Transverse colon (tissue), 4 donors: ENCODE measurements around the gene ZNF493. TPM values are rescaled to one million over a fixed set of nuclear protein-coding genes. Genes with fewer than 3 reads are reported as not detected.

Experiments used
- DNase-seq: peaks from one replicate; pipeline ENCODE4 v3.0.0-alpha.2; 2019
- H3K27ac ChIP-seq, 4 donors: fragments of 200-600 bp; sonication (generic); 2 replicates each; pipeline ENCODE4 v1.5.1; 2016 to 2018; ENCODE audit warnings: inconsistent platforms in 4 of 4
- H3K27me3 ChIP-seq: fragments of 200-600 bp; sonication (generic); 2 replicates; pipeline ENCODE4 v1.5.1; 2017; ENCODE audit warnings: inconsistent platforms
- H3K36me3 ChIP-seq, 4 donors: fragments of 200-600 bp; sonication (generic); 2 replicates each; pipeline ENCODE4 v1.5.1; 2017 to 2019; ENCODE audit warnings: inconsistent platforms in 4 of 4
- H3K4me1 ChIP-seq, 4 donors: fragments of 200-600 bp; sonication (generic); 2 replicates each; pipeline ENCODE4 v1.5.1; 2017 to 2020; ENCODE audit warnings: inconsistent platforms in 4 of 4
- H3K4me3 ChIP-seq, 4 donors: fragments of 200-600 bp; sonication (generic); 1 replicate in 1 of 4; 2 replicates in 3 of 4; pipeline versions ENCODE4 v1.5.1 to v1.6.1; 2017 to 2019; ENCODE audit warnings: inconsistent platforms in 4 of 4
- H3K9me3 ChIP-seq, 2 donors: fragments of 200-600 bp; sonication (generic); 2 replicates each; pipeline ENCODE4 v1.5.1; 2017 to 2019; ENCODE audit warnings: inconsistent platforms in 2 of 2
- EP300 ChIP-seq: sonication (generic); formaldehyde crosslinking; IDR thresholded peaks from one replicate; pipeline ENCODE4 v1.6.1; 2017; ENCODE audit warnings: antibody characterized with exemption, low read depth
- POLR2A ChIP-seq: fragments of 450-650 bp; IDR thresholded peaks from one replicate; pipeline ENCODE4 v1.6.1; 2016; ENCODE audit warnings: antibody characterized with exemption, mild to moderate bottlenecking, moderate library complexity
- POLR2AphosphoS5 ChIP-seq, 3 donors: sonication (generic); formaldehyde crosslinking; IDR thresholded peaks; one replicate each; pipeline ENCODE4 v1.6.1; 2016; ENCODE audit warnings: antibody characterized with exemption in 3 of 3
- WGBS, 2 donors: methylation state at CpG; one replicate each; pipeline ENCODE4 v1.1.5; 2018; ENCODE audit warnings: low coverage in 1 of 2; 5-methylcytosine and 5-hydroxymethylcytosine counted together
- in situ Hi-C, 4 donors: fragments of 200-750 bp; cut with MboI; loops; one replicate each; pipeline versions ENCODE4 v1.15.0 to v1.15.1; 2017; ENCODE audit warnings: low sequenced_read_pairs in 3 of 4, low pct_ligation_motif_present in 1 of 4, low pct_unique_long_range_greater_than_20kb in 1 of 4
- intact Hi-C: fragments of 100-400 bp; cut with DNase I; formaldehyde crosslinking; loops from one replicate; pipeline ENCODE4 v1.15.1; 2023; ENCODE audit warnings: low total_unique reads
- total RNA-seq, 4 donors: library from RNA; depleted of rRNA; stranded (reverse); fragments of >200 nt; gene quantifications; one replicate each; pipeline ENCODE4 v1.1.0, GENCODE V29; 2016
- TF ChIP-seq, protein P1 (sequence below), 5 experiments: fragments of 200-600 bp in 3 of 5; fragments of 450-650 bp in 2 of 5; sonication (generic) in 3 of 5; IDR thresholded peaks; 1 replicate in 2 of 5; 2 replicates in 3 of 5; pipeline ENCODE4 v1.5.1; 2016 to 2017; ENCODE audit warnings: antibody characterized with exemption in 5 of 5, inconsistent platforms in 3 of 5, mild to moderate bottlenecking in 2 of 5, moderate library complexity in 1 of 5

The ZNF493 gene
- total RNA-seq, 4 donors from 2014 or later: 6.4 to 63.9 (median 47.1) TPM

DNA sequence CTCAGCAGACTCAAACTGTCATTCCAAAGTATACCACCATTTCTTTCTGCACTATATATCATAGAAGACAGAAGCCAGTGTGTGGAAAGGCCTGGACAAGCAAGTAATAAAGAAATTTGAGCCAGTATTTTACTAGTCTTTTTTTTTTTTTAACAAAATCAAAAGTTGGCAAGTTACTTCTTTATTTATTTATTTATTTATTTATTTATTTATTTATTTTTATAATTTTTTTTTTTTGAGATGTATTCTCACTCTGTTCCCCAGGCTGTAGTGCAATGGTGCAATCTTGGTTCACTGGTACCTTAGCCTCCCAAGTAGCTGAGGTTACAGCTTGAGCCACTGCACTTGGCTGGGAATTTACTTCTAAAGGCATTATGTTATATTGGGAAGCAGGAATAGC is 25.3 kb downstream of the ZNF493 start:
- peaks cover 0 to 23% (median 7%) of the 10 kb centered on the region in 4 donors for H3K36me3 ChIP-seq
- H3K4me1 ChIP-seq: no peaks in the 10 kb centered on the region
- in situ Hi-C loops (no loop called here), intact Hi-C loops (no loop called here)
- no peak for DNase-seq
- no peak for TF ChIP-seq POLR2A
- no peak for TF ChIP-seq EP300
- TF ChIP-seq, protein P1, sequence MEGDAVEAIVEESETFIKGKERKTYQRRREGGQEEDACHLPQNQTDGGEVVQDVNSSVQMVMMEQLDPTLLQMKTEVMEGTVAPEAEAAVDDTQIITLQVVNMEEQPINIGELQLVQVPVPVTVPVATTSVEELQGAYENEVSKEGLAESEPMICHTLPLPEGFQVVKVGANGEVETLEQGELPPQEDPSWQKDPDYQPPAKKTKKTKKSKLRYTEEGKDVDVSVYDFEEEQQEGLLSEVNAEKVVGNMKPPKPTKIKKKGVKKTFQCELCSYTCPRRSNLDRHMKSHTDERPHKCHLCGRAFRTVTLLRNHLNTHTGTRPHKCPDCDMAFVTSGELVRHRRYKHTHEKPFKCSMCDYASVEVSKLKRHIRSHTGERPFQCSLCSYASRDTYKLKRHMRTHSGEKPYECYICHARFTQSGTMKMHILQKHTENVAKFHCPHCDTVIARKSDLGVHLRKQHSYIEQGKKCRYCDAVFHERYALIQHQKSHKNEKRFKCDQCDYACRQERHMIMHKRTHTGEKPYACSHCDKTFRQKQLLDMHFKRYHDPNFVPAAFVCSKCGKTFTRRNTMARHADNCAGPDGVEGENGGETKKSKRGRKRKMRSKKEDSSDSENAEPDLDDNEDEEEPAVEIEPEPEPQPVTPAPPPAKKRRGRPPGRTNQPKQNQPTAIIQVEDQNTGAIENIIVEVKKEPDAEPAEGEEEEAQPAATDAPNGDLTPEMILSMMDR (IDR thresholded peaks at IDR 0.05): no peak
- TF ChIP-seq POLR2AphosphoS5 (IDR thresholded peaks at IDR 0.05): no peak
- H3K27ac ChIP-seq: no peak overlapping the region
- H3K4me3 ChIP-seq: no peak overlapping the region
- H3K27me3 ChIP-seq: no peaks in the 10 kb centered on the region
- H3K9me3 ChIP-seq: peaks cover 76 to 83% of the 10 kb centered on the region in 2 donors

DNA sequence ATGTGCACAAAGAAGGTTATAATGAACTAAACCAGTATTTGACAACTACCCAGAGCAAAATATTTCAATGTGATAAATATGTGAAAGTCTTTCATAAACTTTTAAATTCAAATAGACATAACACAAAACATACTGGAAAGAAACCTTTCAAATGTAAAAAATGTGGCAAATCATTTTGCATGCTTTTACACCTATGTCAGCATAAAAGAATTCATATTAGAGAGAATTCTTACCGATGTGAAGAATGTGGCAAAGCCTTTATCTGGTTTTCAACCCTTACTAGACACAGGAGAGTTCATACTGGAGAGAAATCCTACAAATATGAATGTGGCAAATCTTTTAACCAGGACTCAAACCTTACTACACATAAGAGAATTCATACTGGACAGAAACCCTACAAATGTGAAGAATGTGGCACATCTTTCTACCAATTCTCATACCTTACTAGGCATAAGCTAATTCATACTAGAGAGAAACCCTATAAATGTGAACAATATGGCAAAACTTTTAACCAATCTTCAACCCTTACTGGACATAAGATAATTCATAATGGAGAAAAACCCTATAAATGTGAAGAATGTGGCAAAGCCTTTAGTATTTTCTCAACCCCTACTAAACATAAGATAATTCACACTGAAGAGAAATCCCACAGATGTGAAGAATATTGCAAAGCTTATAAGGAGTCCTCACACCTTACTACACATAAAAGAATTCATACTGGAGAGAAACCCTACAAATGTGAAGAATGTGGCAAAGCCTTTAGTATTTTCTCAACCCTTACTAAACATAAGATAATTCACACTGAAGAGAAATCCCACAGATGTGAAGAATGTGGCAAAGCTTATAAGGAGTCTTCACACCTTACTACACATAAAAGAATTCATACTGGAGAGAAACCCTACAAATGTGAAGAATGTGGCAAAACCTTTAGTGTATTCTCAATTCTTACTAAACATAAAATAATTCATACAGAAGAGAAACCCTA is 26.4 kb downstream of the ZNF493 start:
- Histone ChIP-seq H3K27me3 (no peaks in the 10 kb centered on the region), H3K27ac (no peak overlapping the region), H3K4me1 (no peaks in the 10 kb centered on the region), H3K4me3 (no peak overlapping the region), H3K9me3 (peaks cover 80 to 91% of the 10 kb centered on the region in 2 donors), H3K36me3 (peaks cover 0 to 23% (median 7%) of the 10 kb centered on the region in 4 donors)
- TF ChIP-seq POLR2AphosphoS5 (IDR thresholded peaks at IDR 0.05) (no peak), EP300 (no peak), POLR2A (no peak)
- TF ChIP-seq, protein P1 (IDR thresholded peaks at IDR 0.05): no peak
- intact Hi-C loops: no loop called here
- WGBS, 2 donors: 100% methylated on average over 1 of the region's 1 CpG
- in situ Hi-C loops: no loop called here
- no peak for DNase-seq

DNA sequence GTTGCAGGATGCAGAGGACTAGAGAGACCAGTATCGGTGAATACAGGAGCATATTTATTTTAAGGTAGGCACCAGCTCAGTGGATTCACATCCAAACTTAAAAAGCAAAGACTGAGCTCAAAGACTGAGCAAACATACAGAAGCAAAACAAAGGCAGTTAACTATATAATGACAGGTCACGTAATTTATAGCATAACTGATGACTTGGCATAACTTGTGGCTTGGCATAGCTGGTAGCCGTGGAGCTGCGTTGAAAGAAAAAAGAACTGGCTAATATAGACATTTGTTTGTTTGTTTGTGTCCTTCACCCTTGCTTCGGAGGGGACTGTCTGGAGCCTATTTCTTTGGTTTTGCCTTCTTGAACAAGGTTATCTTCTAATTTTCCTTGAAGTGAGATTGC is 33.7 kb downstream of the ZNF493 start:
- 69 to 71% methylated on average over 5 of the region's 5 CpGs for WGBS, 2 donors
- Histone ChIP-seq H3K4me3 (no peak overlapping the region), H3K9me3 (peaks cover 59% of the 10 kb centered on the region in 2 donors), H3K27me3 (no peaks in the 10 kb centered on the region), H3K36me3 (no peaks in the 10 kb centered on the region), H3K4me1 (no peaks in the 10 kb centered on the region), H3K27ac (no peak overlapping the region)
- no peak for DNase-seq
- in situ Hi-C loops: no loop called here
- TF ChIP-seq POLR2AphosphoS5 (IDR thresholded peaks at IDR 0.05) (no peak), POLR2A (no peak), EP300 (no peak)
- TF ChIP-seq, protein P1 (IDR thresholded peaks at IDR 0.05): no peak
- intact Hi-C loops: no loop called here

DNA sequence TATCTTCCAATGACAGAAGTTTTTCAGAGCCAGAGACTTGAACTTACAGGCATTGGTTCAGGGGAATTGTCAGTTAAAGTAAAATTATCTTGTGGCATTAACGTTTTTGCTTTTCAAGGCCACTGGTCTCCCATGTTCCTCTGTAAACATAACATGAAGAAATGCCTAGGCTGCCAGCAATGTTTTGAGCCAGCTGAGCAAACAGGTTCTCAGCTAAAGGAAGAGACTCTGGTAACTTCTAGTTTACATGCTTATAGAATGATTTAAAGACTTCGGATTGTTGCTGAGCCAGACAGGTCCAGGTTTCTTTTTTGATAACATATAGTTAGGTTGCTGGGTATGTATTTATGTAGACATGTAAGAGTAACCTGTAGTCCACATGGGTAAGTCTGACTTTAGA is 35.7 kb downstream of the ZNF493 start:
- TF ChIP-seq, protein P1 (IDR thresholded peaks at IDR 0.05): no peak
- TF ChIP-seq POLR2AphosphoS5 (IDR thresholded peaks at IDR 0.05): no peak
- H3K4me3 ChIP-seq: no peak overlapping the region
- in situ Hi-C loops (no loop called here), intact Hi-C loops (no loop called here)
- WGBS, 2 donors: 58 to 88% methylated on average over 1 to 2 of the region's 2 CpGs
- no peak overlapping the region for H3K27ac ChIP-seq
- H3K36me3 ChIP-seq: no peaks in the 10 kb centered on the region
- H3K27me3 ChIP-seq: no peaks in the 10 kb centered on the region
- no peak for DNase-seq
- H3K9me3 ChIP-seq: peaks cover 41 to 42% of the 10 kb centered on the region in 2 donors
- no peaks in the 10 kb centered on the region for H3K4me1 ChIP-seq
